GM18909 (cell line): ENCODE results near the gene ID3.

Experiments used
- ATAC-seq: cut with Tn5 transposase; IDR thresholded peaks from one replicate; pipeline ENCODE4 v1.9.1; 2021; ENCODE audit warnings: mild to moderate bottlenecking; ENCODE audit not compliant: unreplicated experiment, poor library complexity

ID3 gene

GRCh38 chr1:23567996-23568607 lies 8.8 kb upstream of the ID3 start:
- no peak for ATAC-seq

DNA sequence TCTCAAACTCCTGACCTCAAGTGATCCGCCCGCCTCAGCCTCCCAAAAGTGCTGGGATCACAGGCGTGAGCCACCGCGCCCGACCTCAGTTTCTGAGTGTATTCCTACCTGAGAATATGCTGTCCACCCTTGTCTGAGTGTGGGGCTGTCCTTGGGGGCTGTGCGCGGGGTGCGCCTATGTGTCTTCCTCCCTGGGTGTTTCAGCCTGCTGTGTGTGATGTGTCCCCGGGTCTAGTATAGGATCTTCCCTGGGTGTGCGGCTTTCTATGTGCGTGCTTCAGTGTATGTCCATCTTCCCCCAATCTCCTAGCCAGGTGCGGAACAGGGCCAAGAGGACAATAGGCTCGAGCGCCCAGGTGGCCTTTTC lies 8.3 kb upstream of the ID3 start:
- ATAC-seq = no peak

DNA sequence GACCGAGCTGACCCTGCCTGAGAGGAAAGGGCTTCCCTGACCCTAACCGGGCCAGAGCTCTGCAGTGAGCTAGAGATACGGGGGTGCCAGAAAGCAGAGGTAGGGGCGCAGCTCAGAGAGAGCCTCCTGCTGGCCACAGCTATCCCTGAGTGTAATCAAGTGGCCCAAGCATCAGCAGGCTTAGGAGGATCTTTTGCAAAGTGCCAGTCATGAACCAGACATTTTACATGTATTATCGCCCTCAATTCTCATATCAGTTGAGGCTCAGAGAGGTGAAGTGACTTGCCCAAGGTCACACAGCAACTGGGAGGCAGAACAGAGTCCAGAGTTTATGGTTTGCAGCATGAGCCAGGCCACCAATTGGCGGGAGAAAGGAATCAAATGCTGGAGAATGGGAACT lies 7.0 kb upstream of the ID3 start:
- no peak for ATAC-seq

- no peak for ATAC-seq
Measured at GRCh38 chr1:23565776-23566175, 6.5 kb upstream of the ID3 start.

GRCh38 chr1:23564529-23565122 lies 5.3 kb upstream of the ID3 start:
- no peak for ATAC-seq

- ATAC-seq = no peak
Measured at GRCh38 chr1:23563755-23564374, 4.6 kb upstream of the ID3 start.

DNA sequence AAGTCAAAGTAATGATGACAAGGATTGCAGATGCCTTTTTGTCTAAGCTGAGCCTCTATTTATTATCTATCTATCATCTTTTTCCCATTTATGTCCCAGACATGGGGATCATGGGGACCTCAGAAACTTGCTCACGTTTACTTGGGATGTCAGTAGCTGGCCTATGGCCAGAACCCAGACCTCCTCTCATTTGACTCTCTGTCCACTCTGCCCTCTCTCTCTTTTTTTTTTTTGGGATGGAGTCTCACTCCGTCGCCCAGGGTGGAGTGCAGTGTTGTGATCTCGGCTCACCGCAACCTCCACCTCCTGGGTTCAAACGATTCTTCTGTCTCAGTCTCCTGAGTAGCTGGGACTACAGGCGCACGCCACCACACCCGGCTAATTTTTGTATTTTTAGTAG lies 3.7 kb upstream of the ID3 start:
- ATAC-seq = no peak

- ATAC-seq = no peak
Measured at GRCh38 chr1:23562137-23562876, 3.0 kb upstream of the ID3 start.

GRCh38 chr1:23561813-23562100 lies 2.5 kb upstream of the ID3 start:
- no peak for ATAC-seq

DNA sequence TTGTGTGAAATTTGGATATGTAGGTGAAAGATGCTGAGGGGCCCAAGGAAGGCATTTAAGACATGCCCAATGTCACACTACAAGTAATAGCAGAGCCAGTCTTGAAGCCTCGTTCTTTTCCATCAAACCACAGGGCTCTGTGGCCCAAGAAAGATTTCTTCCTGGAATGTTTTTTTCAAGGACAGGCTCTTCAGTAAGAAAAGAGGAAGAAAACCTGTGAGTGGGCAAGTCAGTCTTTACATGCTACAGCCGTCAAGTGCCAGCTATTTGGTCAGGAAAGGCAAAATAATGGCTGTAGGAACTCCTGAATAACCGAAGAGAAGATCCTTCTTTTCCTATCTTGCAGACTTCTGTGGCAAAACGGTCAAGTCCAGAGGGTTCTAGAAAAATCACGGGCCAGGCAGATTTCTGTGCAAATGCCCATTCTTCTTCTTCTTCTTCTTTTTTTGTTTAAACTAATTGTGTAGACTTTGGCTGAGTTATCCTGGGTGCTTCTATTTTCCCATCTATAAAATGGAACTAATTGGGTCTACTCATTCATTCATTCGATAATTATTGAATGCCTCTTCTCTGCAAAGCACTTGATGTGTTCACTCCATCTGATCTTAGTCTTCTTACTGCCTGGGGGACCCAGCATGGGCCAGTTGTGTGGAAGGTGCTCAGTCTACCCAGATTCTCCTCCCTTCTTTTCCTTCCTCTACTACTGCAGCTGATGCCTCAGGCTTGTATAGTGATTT lies 1.9 kb upstream of the ID3 start:
- ATAC-seq = no peak

GRCh38 chr1:23559985-23560741 lies 862 bp upstream of the ID3 start:
- no peak for ATAC-seq

DNA sequence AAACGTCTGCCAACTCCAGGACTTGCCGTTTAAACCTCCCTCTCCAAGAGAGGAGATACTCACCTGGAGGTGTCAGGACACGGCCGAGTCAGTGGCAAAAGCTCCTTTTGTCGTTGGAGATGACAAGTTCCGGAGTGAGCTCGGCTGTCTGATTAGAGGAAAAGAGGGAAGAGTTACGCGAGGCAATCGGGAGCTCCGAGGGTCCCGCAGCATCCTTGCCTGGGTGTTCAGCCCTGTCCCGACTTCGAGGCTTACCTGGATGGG lies 497 bp downstream of the ID3 start:
- ATAC-seq = no peak

DNA sequence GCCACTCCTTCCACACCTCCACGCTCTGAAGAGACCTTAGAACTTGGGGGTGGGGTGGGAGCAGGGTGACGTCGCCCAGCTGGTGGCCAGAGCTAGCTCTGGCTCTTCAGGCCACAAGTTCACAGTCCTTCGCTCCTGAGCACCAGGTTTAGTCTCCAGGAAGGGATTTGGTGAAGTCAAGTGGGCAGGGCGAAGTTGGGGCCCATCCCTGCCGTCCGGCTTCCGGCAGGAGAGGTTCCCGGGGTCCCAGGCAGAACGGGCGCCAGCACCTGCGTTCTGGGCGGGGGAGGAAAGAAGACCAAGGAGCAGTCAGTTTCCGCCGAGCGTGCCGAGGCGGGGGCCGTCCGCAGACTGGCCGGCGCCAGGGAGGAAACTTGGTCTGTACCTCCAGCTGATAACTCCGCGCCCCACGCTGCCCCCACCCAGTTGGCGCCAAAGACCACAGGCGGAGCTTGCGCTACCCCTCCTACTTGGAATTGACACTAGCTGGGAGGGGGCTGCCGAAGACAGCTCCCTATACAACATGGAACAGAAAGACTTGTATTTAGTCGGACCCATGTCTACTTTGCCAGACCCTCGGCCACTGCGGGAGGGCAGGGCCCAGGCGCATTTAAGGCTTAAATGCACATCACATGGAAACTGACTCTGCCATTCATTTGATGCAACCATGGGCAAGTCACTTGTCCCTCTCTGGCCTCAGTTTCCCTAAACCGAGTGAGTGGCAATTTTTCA lies 995 bp downstream of the ID3 start:
- no peak for ATAC-seq

DNA sequence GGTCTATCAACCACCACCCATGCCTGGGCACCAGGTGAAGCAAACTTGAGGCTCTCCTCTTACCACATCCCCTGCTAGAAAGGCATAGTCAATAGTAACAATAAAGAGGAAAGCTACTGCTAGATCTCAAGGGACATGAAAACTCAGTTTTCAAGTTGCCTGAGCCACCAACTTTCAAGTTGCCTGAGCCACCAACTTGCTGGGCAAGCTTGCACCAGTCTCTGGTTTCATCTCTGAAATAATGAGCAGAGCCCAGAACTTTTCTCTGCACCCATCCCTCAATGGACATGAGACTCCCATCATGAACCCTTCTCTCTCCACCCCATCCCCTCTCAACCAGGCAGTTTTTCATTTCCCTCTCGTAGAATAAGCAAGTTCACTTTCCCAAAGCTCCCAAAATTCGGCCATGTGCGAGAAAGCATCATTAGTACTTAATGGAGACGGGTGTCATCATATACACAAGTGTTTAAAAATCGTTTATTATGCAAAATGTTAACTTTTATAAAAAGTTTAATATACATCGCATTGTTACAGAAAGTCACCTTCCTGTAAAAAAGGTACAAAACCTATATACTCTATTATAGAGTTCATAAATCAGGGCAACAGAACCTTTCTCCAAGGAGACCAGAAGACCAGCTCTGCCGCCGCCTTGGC lies 1.7 kb downstream of the ID3 start:
- no peak for ATAC-seq

- ATAC-seq = no peak
Measured at GRCh38 chr1:23556635-23557470, 2.4 kb downstream of the ID3 start.

GRCh38 chr1:23555986-23556634 lies 3.2 kb downstream of the ID3 start:
- no peak for ATAC-seq

DNA sequence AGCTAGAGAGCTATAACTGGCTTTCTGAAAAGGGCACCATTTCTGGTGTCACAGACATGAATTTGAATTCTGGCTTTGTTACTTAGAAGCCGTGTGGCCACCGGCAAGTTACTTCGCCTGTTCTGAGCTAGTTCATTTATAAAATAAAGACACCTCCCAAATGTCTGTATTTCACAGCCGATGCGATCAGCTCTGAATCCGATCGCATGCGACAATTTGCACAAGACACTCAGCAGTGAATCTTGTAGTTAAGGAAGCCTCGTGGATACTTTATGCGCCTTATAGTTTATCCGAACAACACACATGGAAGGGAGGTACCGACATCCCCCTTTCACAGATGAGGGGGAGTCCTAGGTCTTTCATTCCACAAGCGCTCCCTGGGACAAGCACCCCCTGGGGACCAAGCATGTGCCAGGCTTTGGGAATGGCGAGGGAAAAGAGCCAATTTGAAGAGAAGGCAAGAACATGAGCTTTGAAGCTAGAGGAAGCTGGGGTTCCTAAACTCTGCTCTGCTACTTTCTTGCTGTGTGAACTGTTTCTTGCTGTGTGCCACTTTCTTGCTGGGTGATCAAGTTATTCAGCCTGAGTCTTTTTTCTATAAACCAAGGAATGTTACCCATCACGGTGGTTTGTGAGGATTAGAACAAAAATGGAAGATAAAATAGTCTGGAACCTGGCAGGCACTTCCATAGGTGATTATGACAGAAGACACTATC lies 3.9 kb downstream of the ID3 start:
- no peak for ATAC-seq
